GM19463 (cell line): ENCODE data around the gene ST6GAL1.
A peak's percentile ranks its signal among the peaks of the same experiment; 100 is the strongest.
"Not testable (repeated sequence)": the region's sequence is repeated elsewhere in the genome, so short reads cannot be mapped to it uniquely, and the experiment has no call there.

Experiments used
- ATAC-seq: cut with Tn5 transposase; IDR thresholded peaks from one replicate; pipeline ENCODE4 v1.9.1; 2021; ENCODE audit warnings: mild to moderate bottlenecking, moderate library complexity; ENCODE audit not compliant: unreplicated experiment

ST6GAL1 gene

DNA sequence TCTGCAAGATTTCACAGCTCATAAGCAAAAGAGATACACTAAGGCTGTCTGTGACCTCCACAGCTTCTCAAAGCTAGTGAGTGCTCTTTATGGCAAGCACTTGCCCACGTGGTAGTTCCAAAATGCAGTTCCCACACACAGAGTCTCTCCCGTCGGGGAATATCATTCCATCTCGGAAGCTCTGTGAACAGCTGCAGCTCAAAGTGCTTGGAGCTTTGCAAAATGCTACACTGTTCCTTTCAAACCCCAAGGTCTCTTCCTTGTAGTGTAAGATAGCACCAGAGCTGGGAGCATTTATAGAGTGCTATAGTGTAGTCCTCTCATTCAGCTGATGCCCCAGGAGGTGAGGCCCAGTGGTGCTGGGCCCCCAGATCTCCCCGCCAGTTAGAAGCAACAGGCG is 36.1 kb downstream of the ST6GAL1 start:
- no peak for ATAC-seq

DNA sequence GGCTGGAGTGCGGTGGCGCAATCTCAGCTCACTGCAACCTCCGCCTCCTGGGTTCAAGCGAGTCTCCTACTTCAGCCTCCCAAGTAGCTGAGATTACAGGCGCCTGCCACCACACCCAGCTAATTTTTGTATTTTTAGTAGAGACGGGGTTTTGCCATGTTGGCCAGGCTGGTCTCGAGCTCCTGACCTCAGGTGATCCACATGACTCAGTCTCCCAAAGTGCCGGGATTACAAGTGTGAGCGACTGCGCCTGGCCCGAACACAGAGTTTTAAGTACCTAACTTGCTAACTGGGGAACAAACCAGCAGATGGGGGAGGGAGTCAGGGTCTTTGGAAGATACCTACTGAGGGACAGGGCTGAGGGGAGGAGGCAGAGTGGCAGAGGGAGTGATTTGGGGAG is 36.9 kb downstream of the ST6GAL1 start:
- ATAC-seq = not testable (repeated sequence)

DNA sequence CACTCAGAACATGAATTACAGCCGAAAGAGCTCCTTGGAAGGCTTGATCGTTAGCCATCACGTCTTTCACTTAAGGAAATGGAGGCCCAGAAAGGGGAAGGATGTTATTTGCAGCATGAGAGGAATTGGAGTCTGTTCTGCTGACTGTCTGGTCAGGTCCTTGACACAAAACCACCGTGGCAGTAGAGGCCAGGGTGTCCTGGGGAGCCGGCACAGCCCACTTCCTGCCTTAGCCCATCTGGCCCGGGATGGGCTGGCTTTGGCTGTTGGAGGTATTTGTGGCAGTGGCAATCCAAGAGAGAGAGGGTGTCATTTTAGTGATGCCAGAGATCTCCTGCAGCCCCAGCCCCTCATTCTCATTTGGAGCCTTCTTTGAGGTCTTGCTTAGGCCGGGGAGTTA is 37.4 kb downstream of the ST6GAL1 start:
- no peak for ATAC-seq

DNA sequence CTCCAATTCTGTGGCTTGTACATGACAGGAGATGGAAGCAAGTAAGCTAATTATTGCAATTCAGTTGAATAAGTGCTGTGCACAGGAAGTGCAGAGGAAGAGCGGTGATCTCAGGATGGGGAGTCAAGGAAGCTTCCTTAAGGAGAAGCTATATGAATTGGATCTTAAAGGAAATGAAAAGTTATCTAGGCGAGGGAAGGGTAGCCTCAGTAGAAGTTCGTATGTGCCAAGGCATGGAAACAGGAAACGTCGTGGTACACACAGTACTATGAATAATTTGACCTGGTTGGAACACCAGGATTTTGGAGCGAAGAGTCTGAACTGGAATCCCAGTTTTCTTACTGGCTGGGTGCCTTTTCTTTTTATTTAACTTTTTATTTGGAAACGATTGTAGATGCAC is 39.3 kb downstream of the ST6GAL1 start:
- ATAC-seq = no peak

DNA sequence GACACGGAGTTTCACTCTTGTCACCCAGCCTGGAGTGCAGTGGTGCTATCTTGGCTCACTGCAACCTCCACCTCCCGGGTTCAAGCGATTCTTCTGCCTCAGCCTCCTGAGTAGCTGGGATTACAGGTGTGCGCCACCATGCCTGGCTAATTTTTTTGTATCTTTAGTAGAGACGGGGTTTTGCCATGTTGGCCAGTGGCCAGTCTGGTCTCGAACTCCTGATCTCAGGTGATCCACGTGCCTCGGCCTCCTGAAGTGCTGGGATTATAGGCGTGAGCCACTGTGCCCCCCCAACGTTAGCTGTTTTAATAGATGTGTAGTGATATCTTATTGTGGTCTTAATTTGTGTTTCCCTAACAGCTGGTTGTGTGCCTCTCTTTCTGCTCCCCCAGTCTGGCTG is 40.8 kb downstream of the ST6GAL1 start:
- ATAC-seq = not testable (repeated sequence)

DNA sequence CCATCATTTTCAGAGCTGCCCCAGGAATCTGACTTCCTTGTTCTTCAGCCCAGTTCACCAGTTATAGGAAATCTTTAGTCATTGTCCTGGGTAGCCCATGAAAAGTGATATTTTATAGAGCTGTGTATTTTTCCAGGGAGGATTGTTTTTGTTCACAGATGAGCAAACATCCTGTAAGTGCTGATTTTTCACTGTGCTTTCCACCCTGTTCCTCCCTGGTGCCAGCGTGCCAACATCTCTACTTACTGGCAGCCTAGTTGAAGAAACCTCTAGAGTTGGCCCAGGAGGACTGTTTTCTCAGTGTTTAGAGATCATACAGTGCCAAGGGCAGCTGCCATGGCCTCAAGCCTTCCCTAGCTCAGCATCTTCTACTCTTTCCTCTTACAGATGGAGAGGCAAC is 41.3 kb downstream of the ST6GAL1 start:
- ATAC-seq = no peak

DNA sequence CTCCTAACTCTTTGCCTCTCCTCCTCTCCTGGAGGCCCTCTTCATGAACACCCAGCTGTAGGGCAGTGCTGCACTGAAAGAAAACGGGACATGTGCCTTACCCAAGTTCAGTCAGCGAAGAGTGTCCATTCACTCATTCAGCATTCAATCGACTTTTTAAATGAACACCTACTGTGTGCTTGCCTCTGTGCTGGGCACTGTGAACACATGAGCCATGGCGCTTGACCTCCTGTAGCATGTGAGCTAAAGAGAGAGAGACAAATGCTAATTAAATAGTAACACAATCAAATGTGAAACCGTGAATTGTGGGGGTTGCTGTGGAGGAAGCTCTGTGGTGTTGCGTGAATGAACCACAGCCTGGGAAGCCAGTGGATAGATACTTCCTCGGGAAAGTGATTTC is 43.4 kb downstream of the ST6GAL1 start:
- no peak for ATAC-seq

DNA sequence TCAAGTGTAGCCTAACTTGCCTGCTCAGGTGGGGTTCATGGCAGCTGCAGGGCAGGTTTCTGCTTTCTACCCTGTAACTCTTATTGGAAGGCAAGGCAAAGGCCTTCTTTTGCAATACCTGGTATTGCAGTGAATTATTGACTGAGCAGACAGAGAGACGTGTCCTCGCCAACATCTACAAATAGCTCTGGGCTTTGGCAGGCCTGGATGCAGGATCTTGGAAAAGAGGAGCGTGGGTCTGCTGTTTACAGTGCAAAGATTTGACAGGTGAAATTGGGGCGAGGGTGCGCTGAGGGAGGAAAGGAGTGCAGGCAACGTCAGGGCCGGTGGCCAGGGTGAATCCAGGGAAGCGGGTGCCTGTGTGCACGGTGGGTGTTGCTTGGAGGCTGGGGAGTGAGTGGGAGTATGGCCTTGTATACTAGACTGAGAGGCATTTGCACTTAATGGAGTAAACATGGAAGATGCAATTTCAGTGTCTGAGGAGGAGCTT is 44.5 kb downstream of the ST6GAL1 start:
- no peak for ATAC-seq

DNA sequence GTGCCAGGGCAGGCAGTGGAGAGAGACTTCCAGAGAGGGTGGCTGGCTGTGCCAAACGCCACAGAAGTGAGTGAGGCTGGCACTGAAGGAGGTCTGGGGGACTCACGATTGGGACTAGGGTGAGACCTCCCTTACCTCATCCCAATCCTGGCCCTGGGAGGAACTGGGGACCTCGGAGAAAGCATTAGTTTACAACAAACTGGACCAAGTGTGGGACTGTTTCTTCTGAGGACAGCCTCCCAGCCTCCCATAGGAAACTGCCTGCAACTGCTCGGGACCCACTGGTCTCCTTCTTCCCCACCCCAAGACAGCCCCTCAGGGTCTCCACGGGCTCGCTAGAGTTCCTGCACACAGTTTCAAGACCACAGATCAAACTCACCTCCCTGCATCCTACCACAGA is 45.4 kb downstream of the ST6GAL1 start:
- ATAC-seq = no peak

DNA sequence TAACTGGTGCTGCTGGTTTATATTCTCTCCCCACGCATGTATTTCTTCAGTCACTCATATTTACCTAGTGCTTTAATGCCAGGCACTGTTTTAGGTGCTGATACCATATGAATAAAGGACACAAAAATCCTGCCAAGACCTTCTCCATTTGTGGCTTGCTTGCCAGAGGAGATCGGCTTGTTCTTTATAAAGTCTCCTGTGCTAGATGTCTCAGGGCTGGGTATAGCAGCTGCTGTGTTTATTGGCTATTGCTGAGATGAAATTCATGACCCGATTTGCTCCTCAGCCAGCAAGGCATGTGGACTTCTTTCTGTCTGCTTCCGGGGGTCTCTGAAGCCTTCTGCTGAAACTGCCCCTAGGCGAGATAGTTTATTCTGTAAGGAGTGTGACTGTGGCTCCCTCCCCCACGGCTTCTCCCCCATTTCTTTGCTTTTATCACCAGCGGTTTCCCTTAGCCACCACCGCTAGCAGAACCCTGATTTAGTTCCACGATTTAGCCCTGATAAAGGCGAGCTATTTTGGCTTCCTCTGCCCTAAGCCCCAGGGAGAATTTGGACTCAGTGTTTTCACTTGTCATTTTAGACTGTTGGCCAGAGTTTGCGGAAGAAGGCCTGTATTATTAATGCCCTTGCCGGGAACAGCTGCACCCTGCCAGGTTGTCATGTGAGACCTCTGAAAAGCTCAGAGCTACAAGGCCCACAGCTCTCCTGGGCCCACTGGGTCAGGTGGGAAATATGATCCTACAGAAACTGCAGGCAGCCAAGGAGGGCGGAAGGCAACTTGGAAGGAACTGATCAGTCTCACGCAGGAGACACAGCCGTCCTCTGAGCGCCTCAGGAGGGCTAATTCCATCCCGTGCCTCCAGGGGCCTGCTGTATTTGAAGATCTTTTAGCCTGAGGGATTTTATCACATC is 46.8 kb downstream of the ST6GAL1 start:
- ATAC-seq = no peak

DNA sequence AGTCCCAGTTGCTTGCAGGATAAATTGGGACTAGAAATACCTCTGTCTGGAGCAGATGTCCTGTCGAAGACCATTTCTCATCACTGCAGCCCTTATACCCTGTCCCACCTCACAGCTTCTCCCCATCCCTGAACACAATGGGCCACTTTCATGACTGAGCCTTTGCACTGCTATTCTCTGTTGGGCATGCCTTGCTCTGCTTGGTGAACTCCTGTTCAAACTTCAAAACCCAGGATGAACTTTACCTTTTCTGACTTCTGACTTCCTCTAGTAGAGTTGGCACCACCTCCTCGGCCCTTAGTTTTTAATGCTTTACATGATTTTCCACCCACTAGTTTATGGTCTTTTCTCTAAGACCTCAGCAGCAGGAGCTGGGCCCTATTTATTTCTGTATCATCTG is 48.4 kb downstream of the ST6GAL1 start:
- no peak for ATAC-seq

DNA sequence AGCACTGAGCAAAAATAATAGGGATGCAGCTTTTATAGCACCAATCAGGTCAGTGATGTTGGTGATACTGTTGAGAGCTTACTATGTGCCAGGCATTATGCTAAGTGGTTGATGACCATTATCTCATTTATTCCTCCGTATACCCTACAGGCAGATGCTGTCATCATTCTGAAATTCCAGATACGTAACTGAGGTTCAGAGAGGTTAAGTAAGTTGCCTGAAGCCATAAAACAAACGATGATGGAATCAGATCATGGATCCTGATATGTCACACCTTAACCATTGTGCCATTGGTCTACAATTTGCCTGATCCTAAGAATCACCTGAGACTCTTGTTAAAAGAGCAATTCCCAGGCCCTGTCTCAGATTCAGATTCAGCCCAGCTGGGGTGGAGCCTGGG is 49.5 kb downstream of the ST6GAL1 start:
- no peak for ATAC-seq

DNA sequence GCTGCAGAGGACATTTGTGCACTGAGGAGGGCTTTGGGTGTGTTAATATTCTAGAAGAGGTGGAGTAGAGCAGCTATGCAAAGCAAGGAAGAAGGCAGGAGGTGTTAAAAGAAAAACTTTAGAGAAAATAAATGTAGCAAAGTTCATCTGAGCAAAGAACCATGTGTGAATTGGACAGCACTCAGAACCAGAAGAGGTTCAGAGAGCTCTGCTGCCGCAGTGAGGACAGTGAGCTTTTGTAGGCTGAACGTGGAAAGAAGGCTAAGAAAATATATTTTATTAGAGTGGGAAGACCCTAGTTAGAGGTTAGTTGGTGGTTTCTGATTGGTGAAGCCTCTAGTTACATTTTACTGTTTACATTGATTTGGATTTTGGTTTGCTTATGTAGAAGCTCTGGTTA is 50.7 kb downstream of the ST6GAL1 start:
- ATAC-seq = no peak

DNA sequence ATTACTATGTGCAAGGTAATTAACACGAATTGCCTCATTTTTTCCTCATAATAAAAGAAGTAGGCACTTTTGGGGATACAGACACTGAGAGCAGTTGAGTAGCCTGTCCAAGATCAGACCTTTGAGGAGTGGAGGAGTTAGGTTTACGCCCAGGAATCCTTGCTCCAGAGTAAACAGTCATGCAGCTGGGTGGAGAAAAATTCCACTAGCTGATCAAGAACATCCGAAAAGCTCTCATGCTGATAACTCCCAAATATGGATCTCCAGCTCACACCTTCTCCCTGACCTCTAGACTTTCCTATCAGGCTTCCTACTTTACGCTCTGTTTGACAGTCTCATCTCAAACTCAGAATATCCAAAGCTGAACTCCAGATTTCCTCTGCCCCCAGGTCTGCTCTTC is 53.3 kb downstream of the ST6GAL1 start:
- no peak for ATAC-seq

DNA sequence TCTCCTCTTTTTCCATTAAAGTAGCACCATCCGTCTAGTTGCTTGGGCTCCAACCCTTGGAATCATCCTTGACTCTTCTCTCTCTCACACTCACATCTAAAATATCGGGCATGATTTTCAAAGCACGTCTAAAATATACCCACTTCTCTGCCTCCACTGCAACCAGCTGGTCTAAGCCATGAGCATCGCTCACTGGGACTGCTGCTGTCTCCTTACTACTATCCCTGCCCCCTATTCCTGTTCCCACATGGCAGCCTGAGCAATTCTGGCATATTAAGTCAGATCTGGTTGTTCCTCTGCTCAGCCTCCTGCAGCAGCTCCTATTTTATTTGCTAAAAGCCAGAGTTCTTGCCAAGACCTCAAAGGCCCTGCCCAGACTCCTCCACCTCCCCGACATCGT is 53.7 kb downstream of the ST6GAL1 start:
- ATAC-seq = no peak

DNA sequence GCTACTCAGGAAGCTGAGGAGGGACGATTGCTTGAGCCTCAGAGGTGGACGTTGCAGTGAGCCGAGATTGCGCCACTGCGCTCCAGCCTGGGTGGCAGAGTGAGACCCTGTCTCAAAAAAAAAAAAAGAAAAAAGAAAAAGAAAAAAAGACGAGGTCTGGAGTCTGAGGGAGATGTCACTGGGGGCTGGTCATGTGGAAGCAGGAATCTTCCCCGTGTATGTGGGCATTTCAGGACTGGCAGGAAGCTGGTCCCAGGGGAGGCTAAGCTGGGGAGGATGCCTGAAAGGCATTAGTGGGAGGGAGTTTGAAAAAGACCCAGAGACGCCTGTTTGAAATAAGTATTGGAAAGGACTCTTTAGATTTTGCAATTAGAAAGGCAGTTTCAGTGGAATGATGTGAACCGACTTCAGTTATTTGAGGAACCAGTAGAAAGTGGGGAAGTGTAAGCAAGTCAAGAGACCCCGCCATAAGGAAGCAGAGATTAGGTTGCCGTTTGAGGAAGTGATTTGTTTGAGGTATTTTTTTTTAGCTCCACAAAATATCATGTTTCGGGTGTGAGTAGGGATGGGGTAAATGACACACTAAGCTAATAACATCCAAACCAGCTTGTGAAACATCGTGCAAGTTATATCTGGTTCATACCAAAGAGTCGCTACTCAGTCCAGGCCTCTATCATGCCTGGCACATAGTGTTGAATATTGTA is 55.5 kb downstream of the ST6GAL1 start:
- peak; percentile 33 for ATAC-seq

DNA sequence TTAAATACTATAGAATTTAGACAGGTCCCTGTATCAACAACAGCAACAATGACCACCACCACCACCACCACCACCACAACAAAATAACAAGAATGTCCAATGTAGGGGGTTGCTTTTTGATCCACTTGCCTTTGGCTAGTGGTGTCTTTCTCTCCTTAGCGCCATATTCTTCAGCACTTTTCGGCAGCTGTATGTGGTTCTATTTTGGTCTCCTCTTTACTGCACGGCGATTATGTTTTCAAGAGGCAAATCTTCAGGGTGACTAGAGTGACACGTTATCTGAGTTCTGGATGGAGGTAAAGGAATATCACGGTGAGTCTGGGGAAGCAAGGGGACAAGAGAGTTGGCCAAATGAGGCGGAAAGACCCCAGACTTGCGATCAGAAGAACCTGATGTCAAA is 56.1 kb downstream of the ST6GAL1 start:
- no peak for ATAC-seq

DNA sequence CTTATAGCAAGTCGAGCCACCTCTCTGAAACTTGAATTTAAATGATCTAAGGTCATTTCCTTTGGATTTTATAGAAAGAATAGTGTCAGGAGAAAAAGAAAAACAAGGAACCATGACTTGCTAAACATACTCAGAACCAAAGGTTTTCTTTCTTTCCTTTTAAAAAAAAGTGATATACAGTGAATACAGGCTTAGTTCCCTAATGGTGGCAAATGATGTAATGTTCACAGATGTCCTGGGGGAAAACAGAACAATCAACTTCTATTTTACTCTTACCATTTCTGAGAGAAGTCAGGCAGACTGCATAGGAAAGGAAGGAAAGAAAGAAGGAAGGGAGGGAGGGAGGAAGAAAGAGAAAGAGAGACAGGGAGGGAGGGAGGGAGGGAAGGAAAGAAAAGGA is 56.5 kb downstream of the ST6GAL1 start:
- no peak for ATAC-seq

DNA sequence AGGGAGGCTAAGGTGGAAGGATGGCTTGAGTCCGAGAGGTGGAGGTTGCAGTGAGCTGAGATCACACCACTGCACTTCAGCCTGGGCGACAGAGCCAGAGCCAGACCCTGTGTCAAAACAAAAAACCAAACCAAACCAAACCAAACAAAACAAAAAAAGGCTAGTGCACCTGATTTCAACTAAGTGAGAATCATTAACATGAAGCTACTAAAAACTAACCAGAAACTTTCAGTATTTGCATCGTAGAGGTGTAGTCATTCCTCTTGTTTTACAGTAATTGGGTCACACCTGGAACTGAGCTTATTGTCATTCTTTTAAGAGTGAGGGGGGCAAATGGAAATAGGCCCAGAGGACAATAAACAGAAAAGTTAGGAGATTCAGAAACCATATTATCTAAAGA is 58.5 kb downstream of the ST6GAL1 start:
- ATAC-seq = peak; percentile 76

DNA sequence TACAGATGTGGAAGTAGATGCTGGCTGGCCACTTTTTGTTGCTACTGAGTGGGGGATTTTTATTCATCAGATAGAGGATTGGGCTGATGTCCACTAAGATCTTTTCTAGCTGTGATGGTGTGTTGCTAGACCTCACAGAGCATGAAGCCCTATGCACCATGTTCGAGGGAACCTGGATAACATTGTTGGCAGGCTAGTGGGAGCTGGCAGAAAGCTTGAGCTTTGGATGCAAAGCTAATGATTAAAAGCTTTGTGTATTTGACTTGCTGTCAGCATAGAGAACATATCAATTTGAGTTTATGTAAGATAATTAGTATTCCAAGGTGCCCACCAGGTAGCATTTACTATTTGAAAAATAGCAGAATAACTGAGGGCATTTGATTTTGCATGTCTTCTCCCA is 59.1 kb downstream of the ST6GAL1 start:
- ATAC-seq = no peak

DNA sequence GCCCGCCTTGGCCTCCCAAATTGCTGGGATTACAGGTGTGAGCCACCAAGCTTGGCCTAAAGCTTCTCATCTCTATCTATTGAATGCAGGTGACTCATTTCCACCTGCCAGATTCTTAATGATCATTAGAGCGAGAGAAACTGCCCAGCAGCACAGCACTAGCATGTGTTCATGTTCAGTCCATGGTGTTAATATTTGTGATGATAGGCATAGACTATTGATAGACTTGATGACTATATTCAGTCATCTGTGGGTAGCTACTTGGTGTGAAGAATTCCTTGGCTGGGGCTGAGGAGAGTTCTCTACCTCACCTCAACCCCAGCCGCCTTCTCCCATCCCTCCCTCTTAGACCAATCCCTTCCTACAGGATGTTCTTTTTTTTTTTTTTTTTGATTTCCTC is 60.0 kb downstream of the ST6GAL1 start:
- no peak for ATAC-seq

DNA sequence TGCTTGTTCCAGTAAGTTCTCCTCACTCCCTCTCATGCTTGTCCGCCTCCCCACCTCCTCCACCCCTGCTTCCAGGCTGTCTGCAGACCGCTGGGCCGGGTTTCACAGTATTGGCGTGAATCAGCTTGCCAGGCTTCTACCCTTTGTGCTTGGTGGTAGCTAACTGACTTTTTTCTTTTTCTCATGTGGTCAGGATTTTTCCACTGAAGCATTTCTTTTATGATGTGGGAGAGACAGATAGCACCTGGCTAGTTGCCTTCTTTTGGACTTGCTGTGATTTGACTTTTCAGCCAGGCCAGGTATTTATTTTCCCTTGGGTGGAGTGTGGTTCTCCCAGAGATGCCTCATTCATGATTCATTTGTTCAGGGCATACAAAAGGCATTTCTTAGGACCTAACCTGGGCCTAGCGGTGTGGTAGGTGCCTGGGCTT is 60.6 kb downstream of the ST6GAL1 start:
- no peak for ATAC-seq
